Fibroblast of lung (primary cell): ENCODE results near the gene DAB1. TPM values are rescaled to one million over a fixed set of nuclear protein-coding genes. Genes with fewer than 3 reads are reported as not detected.

ENCODE experiments used
- DNase-seq, 2 donors: peaks; one replicate each; pipeline versions ENCODE4 v3.0.0 to v3.0.0-alpha.2; 2010; ENCODE audit warnings: low read depth in 2 of 2
- H2AFZ ChIP-seq: 2 replicates; pipeline ENCODE4 v1.5.1; 2012; ENCODE audit warnings: low read length, control low read depth, inconsistent platforms
- H3K27ac ChIP-seq: 2 replicates; pipeline ENCODE4 v1.5.1; 2011; ENCODE audit warnings: low read length, control low read depth; ENCODE audit not compliant: insufficient read depth
- H3K27me3 ChIP-seq: 2 replicates; pipeline ENCODE4 v1.5.1; 2011; ENCODE audit warnings: mild to moderate bottlenecking, low read length; ENCODE audit not compliant: control insufficient read depth, insufficient read depth
- H3K36me3 ChIP-seq: 2 replicates; pipeline ENCODE4 v1.5.1; 2011; ENCODE audit warnings: low read length; ENCODE audit not compliant: control insufficient read depth, insufficient read depth
- H3K4me1 ChIP-seq: 2 replicates; pipeline ENCODE4 v1.5.1; 2011; ENCODE audit warnings: low read length; ENCODE audit not compliant: control insufficient read depth, insufficient read depth; ENCODE audit errors: extremely low read depth
- H3K4me2 ChIP-seq: 2 replicates; pipeline ENCODE4 v1.5.1; 2011; ENCODE audit warnings: low read length, control low read depth; ENCODE audit not compliant: insufficient read depth; ENCODE audit errors: extremely low read depth
- H3K4me3 ChIP-seq, 4 experiments: fragments of 200-600 bp in 1 of 4; sonication (generic) in 1 of 4; replicated peaks in 1 of 4; 2 replicates each; pipeline ENCODE4 v1.5.1; 2011 to 2016; ENCODE audit warnings: low read length in 4 of 4, low read depth in 3 of 4, mild to moderate bottlenecking in 3 of 4, control low read depth in 2 of 4, inconsistent platforms in 1 of 4, mixed read lengths in 1 of 4; ENCODE audit not compliant: insufficient read depth in 1 of 4; ENCODE audit errors: control extremely low read depth in 1 of 4
- H3K79me2 ChIP-seq: 2 replicates; pipeline ENCODE4 v1.5.1; 2012; ENCODE audit warnings: mild to moderate bottlenecking, low read length, inconsistent platforms; ENCODE audit not compliant: control insufficient read depth, insufficient read depth
- H3K9ac ChIP-seq: 2 replicates; pipeline ENCODE4 v1.5.1; 2011; ENCODE audit warnings: mild to moderate bottlenecking, low read length, control low read depth; ENCODE audit not compliant: insufficient read depth
- H3K9me3 ChIP-seq: 2 replicates; pipeline ENCODE4 v1.5.1; 2012; ENCODE audit warnings: low read depth, low read length; ENCODE audit not compliant: control insufficient read depth, insufficient read depth
- H4K20me1 ChIP-seq: 2 replicates; pipeline ENCODE4 v1.5.1; 2011; ENCODE audit warnings: low read length; ENCODE audit not compliant: control insufficient read depth, insufficient read depth; ENCODE audit errors: extremely low read depth
- CTCF ChIP-seq, 2 donors: IDR thresholded peaks in 1 of 2; conservative IDR thresholded peaks in 1 of 2; 1 replicate in 1 of 2; 2 replicates in 1 of 2; pipeline ENCODE4 v1.5.1; 2011 to 2012; ENCODE audit warnings: low read length in 2 of 2, control low read depth in 1 of 2, inconsistent platforms in 1 of 2, low read depth in 1 of 2, mild to moderate bottlenecking in 1 of 2
- EZH2 ChIP-seq: IDR thresholded peaks from 2 replicates; pipeline ENCODE4 v1.5.1; 2012; ENCODE audit warnings: low read length, control low read depth, mild to moderate bottlenecking; ENCODE audit errors: missing control alignments
- polyA plus RNA-seq, 2 donors: library from polyadenylated mRNA; depleted of rRNA in 1 of 2; stranded (reverse) in 1 of 2; unstranded in 1 of 2; fragments of >200 nt; gene quantifications; 2 replicates each; pipeline ENCODE4 v1.2.1, GENCODE V29; 2011 to 2012; ENCODE audit warnings: missing spikeins in 1 of 2
- total RNA-seq: library from RNA; depleted of rRNA; stranded (reverse); fragments of >200 nt; gene quantifications from 2 replicates; pipeline ENCODE4 v1.2.1, GENCODE V29; 2014

Gene DAB1
- total and polyA plus RNA-seq, 2 donors (not counting 1 experiment from before 2014, with no cell fraction given), result 0.17 to 2.0 TPM

- Histone ChIP-seq H3K4me3 (no peak overlapping the region), H2AFZ (no peak overlapping the region), H4K20me1 (no peaks in the 10 kb centered on the region), H3K27ac (no peak overlapping the region), H3K79me2 (no peaks in the 10 kb centered on the region), H3K9me3 (no peaks in the 10 kb centered on the region), H3K27me3 (no peaks in the 10 kb centered on the region), H3K36me3 (no peaks in the 10 kb centered on the region), H3K9ac (no peak overlapping the region), H3K4me2 (no peak overlapping the region), H3K4me1 (no peaks in the 10 kb centered on the region)
- TF ChIP-seq EZH2 (no peak), CTCF (conservative IDR thresholded peaks at IDR 0.05 in 1 of 2, IDR thresholded peaks at IDR 0.05 in 1 of 2; ENCODE audit: low read depth in 1 of 2, low read length in 2 of 2) (no peak)
- DNase-seq, result peak; percentile 46 to 77
Observed at GRCh38 chr1:57411262-57411661, 12.6 kb downstream of the DAB1 start.

GRCh38 chr1:57410508-57410907 lies 13.4 kb downstream of the DAB1 start:
- H3K4me1 ChIP-seq, result no peaks in the 10 kb centered on the region
- no peaks in the 10 kb centered on the region for H3K79me2 ChIP-seq
- no peaks in the 10 kb centered on the region for H3K9me3 ChIP-seq
- H4K20me1 ChIP-seq, result no peaks in the 10 kb centered on the region
- H3K27me3 ChIP-seq, result no peaks in the 10 kb centered on the region
- no peak overlapping the region for H3K4me2 ChIP-seq
- no peak for DNase-seq
- no peak overlapping the region for H3K4me3 ChIP-seq
- H3K9ac ChIP-seq, result no peak overlapping the region
- H2AFZ ChIP-seq, result no peak overlapping the region
- H3K36me3 ChIP-seq, result no peaks in the 10 kb centered on the region
- TF ChIP-seq CTCF (conservative IDR thresholded peaks at IDR 0.05 in 1 of 2, IDR thresholded peaks at IDR 0.05 in 1 of 2; ENCODE audit: low read depth in 1 of 2, low read length in 2 of 2) (no peak), EZH2 (no peak)
- no peak overlapping the region for H3K27ac ChIP-seq

- Histone ChIP-seq H3K4me1 (no peaks in the 10 kb centered on the region), H3K4me2 (no peak overlapping the region), H2AFZ (no peak overlapping the region)
Observed at GRCh38 chr1:57407928-57408327, 15.9 kb downstream of the DAB1 start.

More at GRCh38 chr1:57407928-57408327, 15.9 kb downstream of the DAB1 start:
- Histone ChIP-seq H3K79me2 (no peaks in the 10 kb centered on the region), H3K9ac (no peak overlapping the region), H3K4me3 (no peak overlapping the region), H3K27ac (no peak overlapping the region), H4K20me1 (no peaks in the 10 kb centered on the region), H3K27me3 (no peaks in the 10 kb centered on the region), H3K36me3 (no peaks in the 10 kb centered on the region), H3K9me3 (no peaks in the 10 kb centered on the region)
- DNase-seq, result no peak
- TF ChIP-seq EZH2, result no peak
- TF ChIP-seq CTCF (conservative IDR thresholded peaks at IDR 0.05 in 1 of 2, IDR thresholded peaks at IDR 0.05 in 1 of 2; ENCODE audit: low read depth in 1 of 2, low read length in 2 of 2), result no peak
